GM23338 (cell line): ENCODE data around the gene SNW1. TPM values are rescaled to one million over a fixed set of nuclear protein-coding genes. Genes with fewer than 3 reads are reported as not detected.

Experiments used
- ATAC-seq: fragments of 200-7000 bp; cut with Tn5 transposase; 3 replicates; pipeline ENCODE4 v1.9.1; 2020
- DNase-seq: peaks from one replicate; pipeline ENCODE4 v3.0.0-alpha.2; 2015; ENCODE audit warnings: low spot score
- H2AFZ ChIP-seq: fragments of 200-600 bp; sonication (generic); 2 replicates; pipeline ENCODE4 v1.8.0; 2016; ENCODE audit warnings: antibody characterized with exemption, mild to moderate bottlenecking, moderate library complexity
- H3F3A ChIP-seq: fragments of 200-600 bp; sonication (generic); replicated peaks from 2 replicates; pipeline ENCODE4 v1.8.0; 2017; ENCODE audit warnings: antibody characterized with exemption, mixed run types, low read depth
- H3K27ac ChIP-seq: fragments of 200-600 bp; sonication (generic); 2 replicates; pipeline ENCODE4 v1.6.1; 2016; ENCODE audit warnings: low read depth
- H3K27me3 ChIP-seq: fragments of 200-600 bp; sonication (generic); 2 replicates; pipeline ENCODE4 v1.8.0; 2016; ENCODE audit warnings: mild to moderate bottlenecking, mixed run types, moderate library complexity; ENCODE audit not compliant: insufficient read depth
- H3K36me3 ChIP-seq: fragments of 200-600 bp; sonication (generic); 2 replicates; pipeline ENCODE4 v1.8.0; 2016; ENCODE audit warnings: mild to moderate bottlenecking; ENCODE audit not compliant: insufficient read depth
- H3K4me1 ChIP-seq: fragments of 200-600 bp; sonication (generic); 2 replicates; pipeline ENCODE4 v1.8.0; 2016; ENCODE audit warnings: mild to moderate bottlenecking, moderate library complexity; ENCODE audit not compliant: insufficient read depth
- H3K4me2 ChIP-seq: fragments of 200-600 bp; sonication (generic); 2 replicates; pipeline ENCODE4 v1.7.1; 2017; ENCODE audit warnings: mixed run types
- H3K4me3 ChIP-seq: fragments of 200-600 bp; sonication (generic); 2 replicates; pipeline ENCODE4 v1.6.1; 2016; ENCODE audit warnings: mixed run types
- H3K79me2 ChIP-seq: fragments of 200-600 bp; sonication (generic); replicated peaks from 2 replicates; pipeline ENCODE4 v1.8.0; 2017; ENCODE audit warnings: mild to moderate bottlenecking; ENCODE audit not compliant: insufficient read depth
- H3K9me2 ChIP-seq: fragments of 200-600 bp; sonication (generic); 2 replicates; pipeline ENCODE4 v1.8.0; 2017; ENCODE audit not compliant: insufficient read depth
- H4K20me1 ChIP-seq: fragments of 200-600 bp; sonication (generic); replicated peaks from 2 replicates; pipeline ENCODE4 v1.8.0; 2017; ENCODE audit warnings: mild to moderate bottlenecking; ENCODE audit not compliant: insufficient read depth
- H3K27ac Mint-ChIP-seq: 2 replicates; pipeline ENCODE4 v1.8.0; 2020; ENCODE audit warnings: inconsistent platforms, mild to moderate bottlenecking, moderate library complexity, mixed read lengths
- H3K27me3 Mint-ChIP-seq: 3 replicates; pipeline ENCODE4 v1.8.0; 2022; ENCODE audit warnings: low read depth, mild to moderate bottlenecking, moderate library complexity, mixed read lengths, inconsistent platforms; ENCODE audit not compliant: insufficient read depth, poor library complexity
- H3K36me3 Mint-ChIP-seq: 3 replicates; pipeline ENCODE4 v1.8.0; 2021; ENCODE audit warnings: low read depth, mild to moderate bottlenecking, inconsistent platforms, moderate library complexity, mixed read lengths
- H3K4me1 Mint-ChIP-seq: 3 replicates; pipeline ENCODE4 v1.8.0; 2020; ENCODE audit warnings: mild to moderate bottlenecking, inconsistent platforms, mixed read lengths
- H3K4me3 Mint-ChIP-seq: 3 replicates; pipeline ENCODE4 v1.8.0; 2021; ENCODE audit warnings: moderate library complexity, mild to moderate bottlenecking, inconsistent platforms, mixed read lengths
- H3K9me3 Mint-ChIP-seq: 3 replicates; pipeline ENCODE4 v1.8.0; 2020; ENCODE audit warnings: moderate library complexity, mild to moderate bottlenecking, inconsistent platforms, mixed read lengths
- JUNB ChIP-seq: IDR thresholded peaks from one replicate; pipeline ENCODE4 v1.6.1; 2016; ENCODE audit warnings: antibody characterized with exemption; ENCODE audit not compliant: unreplicated experiment
- NANOG ChIP-seq: IDR thresholded peaks from 2 replicates; pipeline ENCODE4 v1.6.1; 2016; ENCODE audit warnings: antibody characterized with exemption, borderline replicate concordance
- POLR2AphosphoS5 ChIP-seq: IDR thresholded peaks from 2 replicates; pipeline ENCODE4 v1.6.1; 2016; ENCODE audit warnings: antibody characterized with exemption, low read depth
- ZNF114 ChIP-seq: fragments of 250-450 bp; sonication (Bioruptor Pico); IDR thresholded peaks from 2 replicates; pipeline ENCODE4 v1.5.0; 2020; ENCODE audit warnings: mild to moderate bottlenecking, moderate library complexity
- ZNF331 ChIP-seq: fragments of 250-450 bp; sonication (Bioruptor Pico); IDR thresholded peaks from 2 replicates; pipeline ENCODE4 v1.5.0; 2020; ENCODE audit warnings: low read depth, mild to moderate bottlenecking, moderate library complexity
- polyA plus RNA-seq: library from polyadenylated mRNA; unstranded; fragments of >200 nt; fragmentation: Nextera tagmentation; extraction: Ambion mirVana; gene quantifications from 2 replicates; pipeline ENCODE4 v1.2.1, GENCODE V29; 2016
- total RNA-seq: library from RNA; depleted of rRNA; stranded (reverse); fragments of >200 nt; shearing (Covaris generic); gene quantifications from 2 replicates; pipeline ENCODE4 v1.2.3, GENCODE V29; 2014
- TF ChIP-seq, protein P1 (sequence below), 2 experiments: fragments of 200-600 bp in 1 of 2; sonication (generic) in 1 of 2; conservative IDR thresholded peaks; 2 replicates each; pipeline versions ENCODE4 v1.5.1 to v1.6.1; 2016 to 2017; ENCODE audit warnings: antibody characterized with exemption in 2 of 2, low read depth in 2 of 2, mild to moderate bottlenecking in 2 of 2, moderate library complexity in 1 of 2
- TF ChIP-seq, protein P2 (sequence below): IDR thresholded peaks from 2 replicates; pipeline ENCODE4 v1.6.1; 2016; ENCODE audit warnings: antibody characterized with exemption
- TF ChIP-seq, protein P3 (sequence below): IDR thresholded peaks from one replicate; pipeline ENCODE4 v1.6.1; 2018; ENCODE audit warnings: antibody characterized with exemption; ENCODE audit not compliant: unreplicated experiment

The SNW1 gene
- total and polyA plus RNA-seq, 2 experiments from 2014 or later = 60.5 to 129 TPM

GRCh38 chr14:77761205-77761931, 412 bp upstream of the SNW1 start:
- ATAC-seq (peak; percentile 65), DNase-seq (peak; percentile 72)
- H2AFZ ChIP-seq = peak overlapping the region; percentile 90
- peak overlapping the region; percentile 77; the same call in 1 of the 2 replicates for H3K27ac ChIP-seq
- Mint-ChIP-seq H3K27ac (peak overlapping the region; percentile 98), H3K4me1 (peaks cover 25% of the 10 kb centered on the region), H3K9me3 (no peaks in the 10 kb centered on the region), H3K4me3 (peak overlapping the region; percentile 99), H3K27me3 (peaks cover 7% of the 10 kb centered on the region), H3K36me3 (peaks cover under 1% of the 10 kb centered on the region; the same call in 1 of the 3 replicates)
- peak overlapping the region; percentile 68 for H3K4me3 ChIP-seq
- H3K9me2 ChIP-seq = no peaks in the 10 kb centered on the region
- H3K79me2 ChIP-seq = peaks cover 41% of the 10 kb centered on the region
- H3K4me2 ChIP-seq = peak overlapping the region; percentile 83
- no peaks in the 10 kb centered on the region; the same call in 1 of the 2 replicates for H3K36me3 ChIP-seq
- peaks cover 2% of the 10 kb centered on the region; the same call in 1 of the 2 replicates for H3F3A ChIP-seq
- peaks cover 25% of the 10 kb centered on the region for H4K20me1 ChIP-seq
- H3K4me1 ChIP-seq = peaks cover 20% of the 10 kb centered on the region
- TF ChIP-seq POLR2AphosphoS5 = no peak
- TF ChIP-seq NANOG = no peak
- TF ChIP-seq JUNB = no peak
- TF ChIP-seq, protein P1, sequence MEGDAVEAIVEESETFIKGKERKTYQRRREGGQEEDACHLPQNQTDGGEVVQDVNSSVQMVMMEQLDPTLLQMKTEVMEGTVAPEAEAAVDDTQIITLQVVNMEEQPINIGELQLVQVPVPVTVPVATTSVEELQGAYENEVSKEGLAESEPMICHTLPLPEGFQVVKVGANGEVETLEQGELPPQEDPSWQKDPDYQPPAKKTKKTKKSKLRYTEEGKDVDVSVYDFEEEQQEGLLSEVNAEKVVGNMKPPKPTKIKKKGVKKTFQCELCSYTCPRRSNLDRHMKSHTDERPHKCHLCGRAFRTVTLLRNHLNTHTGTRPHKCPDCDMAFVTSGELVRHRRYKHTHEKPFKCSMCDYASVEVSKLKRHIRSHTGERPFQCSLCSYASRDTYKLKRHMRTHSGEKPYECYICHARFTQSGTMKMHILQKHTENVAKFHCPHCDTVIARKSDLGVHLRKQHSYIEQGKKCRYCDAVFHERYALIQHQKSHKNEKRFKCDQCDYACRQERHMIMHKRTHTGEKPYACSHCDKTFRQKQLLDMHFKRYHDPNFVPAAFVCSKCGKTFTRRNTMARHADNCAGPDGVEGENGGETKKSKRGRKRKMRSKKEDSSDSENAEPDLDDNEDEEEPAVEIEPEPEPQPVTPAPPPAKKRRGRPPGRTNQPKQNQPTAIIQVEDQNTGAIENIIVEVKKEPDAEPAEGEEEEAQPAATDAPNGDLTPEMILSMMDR (conservative IDR thresholded peaks at IDR 0.05; ENCODE audit: low read depth in 2 of 2) = peak; percentile 55 to 62
- no peak for TF ChIP-seq ZNF114 (CRISPR knock-in tag)
- TF ChIP-seq, protein P2, sequence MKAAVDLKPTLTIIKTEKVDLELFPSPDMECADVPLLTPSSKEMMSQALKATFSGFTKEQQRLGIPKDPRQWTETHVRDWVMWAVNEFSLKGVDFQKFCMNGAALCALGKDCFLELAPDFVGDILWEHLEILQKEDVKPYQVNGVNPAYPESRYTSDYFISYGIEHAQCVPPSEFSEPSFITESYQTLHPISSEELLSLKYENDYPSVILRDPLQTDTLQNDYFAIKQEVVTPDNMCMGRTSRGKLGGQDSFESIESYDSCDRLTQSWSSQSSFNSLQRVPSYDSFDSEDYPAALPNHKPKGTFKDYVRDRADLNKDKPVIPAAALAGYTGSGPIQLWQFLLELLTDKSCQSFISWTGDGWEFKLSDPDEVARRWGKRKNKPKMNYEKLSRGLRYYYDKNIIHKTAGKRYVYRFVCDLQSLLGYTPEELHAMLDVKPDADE = no peak; the same call in 1 of the 2 replicates
- TF ChIP-seq, protein P3, sequence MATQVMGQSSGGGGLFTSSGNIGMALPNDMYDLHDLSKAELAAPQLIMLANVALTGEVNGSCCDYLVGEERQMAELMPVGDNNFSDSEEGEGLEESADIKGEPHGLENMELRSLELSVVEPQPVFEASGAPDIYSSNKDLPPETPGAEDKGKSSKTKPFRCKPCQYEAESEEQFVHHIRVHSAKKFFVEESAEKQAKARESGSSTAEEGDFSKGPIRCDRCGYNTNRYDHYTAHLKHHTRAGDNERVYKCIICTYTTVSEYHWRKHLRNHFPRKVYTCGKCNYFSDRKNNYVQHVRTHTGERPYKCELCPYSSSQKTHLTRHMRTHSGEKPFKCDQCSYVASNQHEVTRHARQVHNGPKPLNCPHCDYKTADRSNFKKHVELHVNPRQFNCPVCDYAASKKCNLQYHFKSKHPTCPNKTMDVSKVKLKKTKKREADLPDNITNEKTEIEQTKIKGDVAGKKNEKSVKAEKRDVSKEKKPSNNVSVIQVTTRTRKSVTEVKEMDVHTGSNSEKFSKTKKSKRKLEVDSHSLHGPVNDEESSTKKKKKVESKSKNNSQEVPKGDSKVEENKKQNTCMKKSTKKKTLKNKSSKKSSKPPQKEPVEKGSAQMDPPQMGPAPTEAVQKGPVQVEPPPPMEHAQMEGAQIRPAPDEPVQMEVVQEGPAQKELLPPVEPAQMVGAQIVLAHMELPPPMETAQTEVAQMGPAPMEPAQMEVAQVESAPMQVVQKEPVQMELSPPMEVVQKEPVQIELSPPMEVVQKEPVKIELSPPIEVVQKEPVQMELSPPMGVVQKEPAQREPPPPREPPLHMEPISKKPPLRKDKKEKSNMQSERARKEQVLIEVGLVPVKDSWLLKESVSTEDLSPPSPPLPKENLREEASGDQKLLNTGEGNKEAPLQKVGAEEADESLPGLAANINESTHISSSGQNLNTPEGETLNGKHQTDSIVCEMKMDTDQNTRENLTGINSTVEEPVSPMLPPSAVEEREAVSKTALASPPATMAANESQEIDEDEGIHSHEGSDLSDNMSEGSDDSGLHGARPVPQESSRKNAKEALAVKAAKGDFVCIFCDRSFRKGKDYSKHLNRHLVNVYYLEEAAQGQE = no peak
- TF ChIP-seq ZNF331 (CRISPR knock-in tag) = no peak
- no peaks in the 10 kb centered on the region for H3K27me3 ChIP-seq
